HG02588 (cell line): Measurements from ENCODE around the gene COL11A1.
"Not testable (repeated sequence)": the region's sequence is repeated elsewhere in the genome, so short reads cannot be mapped to it uniquely, and the experiment has no call there.

Source experiments
- ATAC-seq: cut with Tn5 transposase; IDR thresholded peaks from one replicate; pipeline ENCODE4 v1.9.1; 2021; ENCODE audit warnings: mild to moderate bottlenecking, moderate library complexity; ENCODE audit not compliant: unreplicated experiment

Gene COL11A1

DNA sequence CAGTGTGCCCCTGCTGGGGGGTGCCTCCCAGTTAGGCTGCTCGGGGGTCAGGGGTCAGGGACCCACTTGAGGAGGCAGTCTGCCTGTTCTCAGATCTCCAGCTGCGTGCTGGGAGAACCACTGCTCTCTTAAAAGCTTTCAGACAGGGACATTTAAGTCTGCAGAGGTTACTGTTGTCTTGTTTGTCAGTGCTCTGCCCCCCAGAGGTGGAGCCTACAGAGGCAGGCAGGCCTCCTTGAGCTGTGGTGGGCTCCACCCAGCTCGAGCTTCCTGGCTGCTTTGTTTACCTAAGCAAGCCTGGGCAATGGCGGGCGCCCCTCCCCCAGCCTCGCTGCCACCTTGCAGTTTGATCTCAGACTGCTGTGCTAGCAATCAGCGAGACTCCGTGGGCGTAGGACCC, 175.0 kb downstream of the COL11A1 start:
- not testable (repeated sequence) for ATAC-seq

DNA sequence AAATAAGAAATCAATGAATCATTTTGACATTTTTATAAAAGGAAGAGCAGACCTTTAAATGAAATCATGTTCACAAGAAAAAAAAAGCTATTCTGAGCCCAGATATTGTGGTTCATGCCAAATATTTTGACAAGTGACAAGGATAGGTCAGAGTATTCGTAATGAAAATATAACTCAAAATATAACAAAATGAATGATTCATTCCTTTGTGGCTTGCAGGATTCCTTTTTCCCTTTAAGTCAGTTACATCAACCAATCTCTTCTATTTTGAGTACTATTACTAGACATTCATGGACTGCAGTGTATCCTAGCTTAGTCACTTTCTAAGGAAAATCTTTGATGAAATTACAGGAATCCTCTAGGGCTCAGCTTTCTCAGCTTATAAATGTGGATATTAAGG, 188.7 kb downstream of the COL11A1 start:
- ATAC-seq, result no peak

DNA sequence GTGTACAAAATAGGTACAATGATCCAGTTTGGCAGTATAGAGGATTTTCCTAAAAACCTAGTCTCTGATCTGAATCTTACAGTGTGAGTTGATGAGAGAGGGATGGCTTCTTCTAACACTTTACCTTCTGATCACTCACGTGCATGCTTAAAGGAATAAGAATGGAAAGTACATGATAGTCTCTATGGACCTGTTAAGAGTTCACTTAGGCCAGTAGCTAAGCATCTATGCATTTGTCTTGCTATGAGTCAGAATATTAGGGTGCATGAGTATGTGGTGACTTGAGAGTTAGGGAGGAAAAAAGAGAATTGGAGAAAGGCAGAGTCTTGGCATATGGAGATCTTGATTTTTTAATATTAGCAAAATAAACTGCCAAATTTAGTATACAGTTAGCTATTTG, 206.3 kb downstream of the COL11A1 start:
- no peak for ATAC-seq

DNA sequence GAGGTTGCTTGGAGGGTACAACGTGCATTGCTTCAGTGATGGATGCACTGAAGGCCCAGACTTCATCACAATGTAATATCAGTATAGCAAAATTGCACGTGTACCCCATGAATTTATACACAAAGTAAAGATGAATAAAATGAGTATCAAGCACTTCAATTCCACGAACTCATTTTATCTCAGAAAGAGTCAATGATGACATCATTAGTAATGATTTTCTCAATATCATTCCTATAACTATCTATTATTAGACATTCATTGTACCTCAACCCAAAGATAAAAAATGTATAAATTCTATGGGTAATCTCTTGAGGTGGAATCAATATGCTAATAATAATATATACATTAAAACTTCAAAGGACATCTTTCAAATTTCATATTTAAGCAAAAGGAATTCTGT, 208.4 kb downstream of the COL11A1 start:
- ATAC-seq, result no peak

DNA sequence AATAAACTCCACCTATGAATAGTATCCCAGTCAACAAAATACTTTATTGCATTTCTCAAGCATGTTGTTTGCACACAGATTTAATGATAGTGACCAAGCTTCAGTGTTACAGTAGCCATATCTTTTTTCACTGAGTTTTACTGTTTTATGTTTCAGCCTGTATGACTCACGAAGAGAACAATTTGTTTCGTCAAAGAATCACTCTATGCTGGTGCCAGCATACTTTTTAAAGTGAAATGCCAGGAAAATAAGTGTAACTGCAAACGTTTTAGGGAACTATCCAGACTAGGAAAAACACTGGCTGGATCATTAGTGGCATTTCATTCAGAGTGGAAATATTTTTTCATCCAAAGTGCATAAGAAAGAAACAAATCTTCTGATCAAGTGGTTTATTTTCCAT, 210.8 kb downstream of the COL11A1 start:
- ATAC-seq, result no peak

DNA sequence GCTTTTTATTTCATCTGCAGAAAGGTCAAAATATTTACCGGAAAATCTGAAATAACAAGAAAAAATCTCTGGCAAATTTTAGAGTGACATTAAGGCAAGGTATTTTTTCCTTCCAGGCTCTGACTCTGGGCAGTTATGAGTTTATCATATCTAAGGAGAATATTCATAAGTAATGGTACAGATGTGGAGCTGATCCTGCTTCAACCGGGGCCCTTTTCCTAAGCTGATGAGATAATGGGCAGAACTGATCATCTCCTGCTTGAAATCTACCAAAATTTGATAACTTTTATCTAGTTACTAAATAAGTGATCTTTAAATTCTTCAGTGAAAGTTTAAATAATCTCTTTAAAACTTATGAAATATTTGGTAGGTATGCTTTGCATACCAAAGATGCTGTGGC, 211.6 kb downstream of the COL11A1 start:
- ATAC-seq, result no peak

DNA sequence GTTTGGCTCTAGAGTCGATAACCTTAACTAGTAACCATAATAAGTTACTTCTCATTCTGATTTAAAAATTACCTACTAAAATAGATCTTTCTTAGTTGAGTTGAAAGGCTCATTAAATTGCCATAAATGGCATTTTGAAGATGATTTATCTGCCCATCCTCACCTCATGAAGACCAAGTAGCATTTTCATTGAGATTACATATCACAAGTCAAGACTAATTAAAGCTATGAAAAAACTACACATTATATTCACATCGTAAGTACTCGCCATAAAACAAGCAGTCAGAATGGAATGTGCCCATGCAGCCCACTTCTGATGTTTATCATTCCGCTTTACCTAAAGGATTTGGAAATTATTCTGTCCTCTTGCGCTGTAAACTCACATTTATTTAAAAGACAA, 212.0 kb downstream of the COL11A1 start:
- ATAC-seq, result no peak

DNA sequence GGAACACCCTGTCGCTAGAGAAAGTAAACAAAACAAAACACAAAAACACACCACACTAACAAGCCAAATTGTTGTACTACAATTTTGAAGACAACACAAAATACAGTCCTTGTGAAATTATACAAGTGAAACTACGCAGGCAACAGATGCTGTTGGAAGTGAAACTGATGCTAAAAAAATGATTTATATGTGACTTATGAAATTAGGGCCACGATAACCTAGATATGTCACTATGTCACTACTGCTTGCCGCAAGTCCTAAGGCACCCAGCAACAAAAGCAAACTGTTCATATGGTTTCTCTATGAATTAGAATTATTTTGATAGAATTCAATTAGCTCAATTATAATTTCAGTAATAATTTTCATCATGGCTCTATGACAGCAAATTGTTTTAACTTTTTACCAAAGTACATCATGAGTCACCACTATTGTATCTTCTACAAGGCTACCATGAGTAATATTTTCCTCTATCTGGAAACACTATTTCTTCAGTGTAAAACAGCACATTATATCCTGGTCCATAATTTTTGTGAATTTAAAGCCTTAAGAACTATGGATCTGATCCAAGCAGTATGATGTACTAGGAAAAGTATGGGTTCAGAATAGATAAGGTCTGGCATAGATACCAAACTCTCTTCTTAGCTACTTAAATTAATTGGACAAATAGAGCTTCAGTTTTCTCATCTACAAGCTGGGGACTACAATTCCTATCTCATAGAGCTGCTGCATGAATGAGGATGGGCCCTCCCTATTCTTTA, 216.3 kb downstream of the COL11A1 start:
- no peak for ATAC-seq

DNA sequence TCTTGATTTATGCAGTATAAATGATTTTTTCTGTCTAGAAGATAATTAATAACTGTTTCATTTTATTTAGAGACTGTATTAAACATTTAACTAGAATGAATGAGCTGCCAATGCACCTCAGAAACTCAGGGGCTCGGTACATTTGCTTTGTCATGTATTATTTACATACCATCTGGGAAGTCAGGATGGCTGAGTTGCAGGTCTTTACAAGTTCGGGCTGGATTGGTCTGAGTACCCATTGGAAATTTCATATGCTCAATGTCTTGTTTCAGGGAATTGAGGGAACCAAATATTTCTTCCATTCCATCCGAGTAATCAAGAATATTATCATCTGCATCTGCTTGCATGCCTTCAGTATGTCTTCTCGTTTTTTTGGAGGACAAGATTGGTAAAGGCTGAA, 221.7 kb downstream of the COL11A1 start:
- no peak for ATAC-seq

DNA sequence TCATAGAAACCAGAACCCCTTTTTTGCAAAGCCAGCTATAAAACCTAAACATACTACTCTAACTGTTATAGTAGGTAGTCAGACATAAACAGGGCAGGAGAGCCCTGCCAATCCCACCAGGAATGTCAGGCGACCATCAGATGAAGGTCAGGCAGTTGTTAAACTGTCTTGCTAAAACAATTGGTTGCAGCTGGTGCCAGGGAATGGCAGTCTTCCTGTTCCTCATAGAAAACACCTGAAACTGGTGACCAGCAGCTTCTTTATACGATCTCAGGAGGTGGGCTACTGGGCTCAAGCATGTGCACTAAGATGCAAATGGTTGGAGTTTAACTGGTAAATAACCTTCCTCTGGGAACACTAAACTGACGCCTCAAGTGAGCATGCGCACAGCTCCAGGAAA, 224.1 kb downstream of the COL11A1 start:
- no peak for ATAC-seq

DNA sequence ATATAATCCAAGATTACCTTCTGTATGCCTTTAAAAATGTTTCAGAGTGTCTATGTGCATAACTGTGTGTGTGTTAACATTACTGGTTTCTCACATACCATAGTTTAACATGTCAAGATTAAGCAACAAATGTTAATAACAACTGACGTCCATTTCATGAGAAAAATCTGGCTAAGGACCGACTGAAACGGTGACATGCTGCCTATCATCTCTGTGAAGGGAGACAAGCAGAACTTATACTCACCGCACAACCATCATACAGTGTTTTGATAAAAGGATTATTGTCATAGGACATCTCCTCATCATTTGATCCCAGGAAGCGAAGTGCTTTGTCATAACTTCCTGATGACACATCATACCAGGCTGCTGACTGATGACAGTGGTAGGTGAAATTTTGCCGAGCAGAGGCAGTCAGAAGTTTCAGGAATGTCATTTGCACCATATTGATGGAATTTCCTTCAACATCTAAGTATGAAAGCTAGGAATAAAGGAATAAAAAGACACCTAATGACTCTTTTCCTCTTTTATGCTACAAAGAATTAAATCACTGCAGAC, 228.8 kb downstream of the COL11A1 start:
- no peak for ATAC-seq

DNA sequence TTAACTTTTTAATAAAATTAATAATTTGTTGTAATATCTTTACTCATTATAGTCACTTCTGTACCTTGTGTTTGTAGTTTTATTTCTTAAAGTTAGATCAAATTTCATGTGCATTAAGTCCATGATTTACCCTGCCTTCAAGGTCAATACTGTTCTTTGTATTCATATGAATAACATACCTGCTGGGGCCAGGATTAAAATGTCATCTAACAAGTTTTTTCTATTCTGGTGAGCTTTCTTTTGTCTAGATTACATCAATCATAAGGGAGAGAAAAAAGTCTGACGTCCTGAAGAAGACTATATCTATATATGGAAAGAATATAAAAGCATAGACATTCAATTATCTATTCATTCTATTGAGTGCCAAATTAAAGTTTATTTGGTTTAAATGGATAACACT, 232.6 kb downstream of the COL11A1 start:
- no peak for ATAC-seq

DNA sequence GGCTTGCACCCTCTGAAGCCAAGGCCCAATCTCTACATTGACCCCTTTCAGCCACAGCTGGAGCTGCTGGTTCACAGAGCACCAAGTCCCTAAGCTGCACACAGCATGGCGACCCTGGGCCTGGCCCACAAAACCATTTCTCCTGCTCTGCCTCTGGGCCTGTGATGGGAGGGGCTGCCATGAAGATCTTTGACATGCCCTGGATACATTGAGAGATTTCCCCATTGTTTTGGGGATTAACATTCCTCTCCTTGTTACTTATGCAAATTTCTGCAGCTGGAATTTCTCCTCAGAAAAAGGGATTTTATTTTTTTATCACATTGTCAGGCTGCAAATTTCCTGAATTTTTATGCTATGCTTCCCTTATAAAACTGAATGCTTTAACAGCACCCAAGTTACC, 235.8 kb downstream of the COL11A1 start:
- ATAC-seq, result no peak

DNA sequence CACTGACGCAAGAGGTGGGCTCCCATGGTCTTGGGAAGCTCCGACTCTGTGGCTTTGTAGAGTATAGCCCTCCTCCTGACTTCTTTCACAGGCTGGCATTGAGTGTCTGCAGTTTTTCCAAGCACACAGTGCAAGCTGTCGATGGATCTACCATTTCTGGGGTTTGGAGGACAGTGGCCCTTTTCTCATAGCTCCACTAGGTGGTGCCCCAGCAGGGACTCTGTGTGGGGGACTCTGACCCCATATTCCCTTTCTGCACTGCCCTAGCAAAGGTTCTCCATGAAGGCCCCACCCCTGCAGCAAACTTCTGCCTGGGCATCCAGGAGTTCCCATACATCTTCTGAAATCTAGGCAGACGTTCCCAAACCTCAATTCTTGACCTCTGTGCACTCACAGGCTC, 236.2 kb downstream of the COL11A1 start:
- no peak for ATAC-seq

DNA sequence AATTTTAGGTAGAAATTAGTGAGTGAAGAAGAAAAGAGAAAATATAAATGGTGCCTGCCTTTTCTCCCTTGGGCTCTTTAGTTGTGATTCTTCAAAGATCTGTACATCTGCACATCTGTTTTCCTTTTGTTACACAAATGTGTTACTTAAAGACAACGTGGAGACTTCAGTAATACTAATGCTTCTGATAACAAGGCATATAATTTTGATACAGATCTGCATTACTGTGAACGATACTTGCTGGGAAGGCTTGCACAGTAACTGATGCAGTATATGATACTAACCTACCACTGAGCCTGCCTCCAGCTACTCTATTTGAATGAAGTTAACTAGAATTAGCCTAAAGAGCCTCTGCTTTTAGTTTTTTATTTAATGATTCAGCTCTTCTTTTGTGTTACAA, 244.6 kb downstream of the COL11A1 start:
- ATAC-seq, result no peak

DNA sequence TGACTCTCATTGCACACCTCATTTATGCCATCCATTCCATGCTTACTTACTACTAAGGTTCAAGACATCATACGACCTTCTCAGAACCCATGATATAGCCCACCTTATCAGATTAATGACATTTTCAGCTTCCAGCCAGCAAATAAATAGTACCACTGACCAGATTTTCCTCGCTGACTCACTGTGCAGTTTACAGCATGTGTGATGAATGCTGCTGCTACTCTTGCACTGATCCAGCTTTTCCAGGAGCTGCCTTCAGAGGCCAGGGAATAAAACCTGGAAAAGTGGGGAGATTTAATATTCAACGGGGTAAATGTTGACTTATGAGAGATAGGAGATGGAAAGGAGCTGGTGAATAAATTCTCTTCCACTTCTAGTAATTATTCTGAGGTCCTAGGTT, 247.1 kb downstream of the COL11A1 start:
- ATAC-seq, result no peak

DNA sequence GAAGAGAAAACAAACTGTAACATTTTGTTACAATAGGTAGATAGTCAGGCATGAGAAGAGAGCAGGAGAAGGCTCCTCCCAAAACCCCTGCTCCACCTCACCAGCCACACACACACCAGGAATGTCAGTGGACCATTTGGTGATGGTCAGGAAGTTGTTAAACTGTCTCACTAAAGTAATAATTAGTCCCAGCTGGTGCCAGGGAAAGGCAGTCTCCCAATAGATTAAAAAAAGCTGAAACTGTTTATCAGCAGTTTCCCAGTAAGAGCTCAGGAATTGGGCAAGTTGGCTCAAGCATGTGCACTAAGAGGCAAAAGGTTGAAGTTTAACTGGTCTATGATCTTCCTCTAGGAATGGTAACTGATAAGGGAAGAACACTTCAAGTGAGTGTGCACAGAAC, 249.6 kb downstream of the COL11A1 start:
- ATAC-seq, result no peak

DNA sequence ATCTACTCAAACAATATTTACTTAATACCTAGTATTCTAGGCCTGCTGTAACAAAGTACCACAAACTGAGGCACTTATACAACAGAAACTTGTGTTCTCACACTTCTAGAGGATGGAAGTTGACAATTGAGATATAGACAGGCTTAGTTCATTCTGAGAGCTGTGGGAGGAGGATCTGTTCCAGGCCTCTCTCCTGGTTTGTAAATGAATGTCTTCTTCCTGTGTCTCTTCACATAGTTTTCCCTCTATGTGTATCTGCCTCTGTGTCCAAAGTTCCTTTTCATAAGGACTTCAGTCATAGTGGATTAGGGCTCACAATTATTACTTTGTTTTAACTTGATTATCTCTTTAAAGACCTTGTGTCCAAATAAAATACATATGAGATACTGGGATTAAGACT, 251.1 kb downstream of the COL11A1 start:
- no peak for ATAC-seq

DNA sequence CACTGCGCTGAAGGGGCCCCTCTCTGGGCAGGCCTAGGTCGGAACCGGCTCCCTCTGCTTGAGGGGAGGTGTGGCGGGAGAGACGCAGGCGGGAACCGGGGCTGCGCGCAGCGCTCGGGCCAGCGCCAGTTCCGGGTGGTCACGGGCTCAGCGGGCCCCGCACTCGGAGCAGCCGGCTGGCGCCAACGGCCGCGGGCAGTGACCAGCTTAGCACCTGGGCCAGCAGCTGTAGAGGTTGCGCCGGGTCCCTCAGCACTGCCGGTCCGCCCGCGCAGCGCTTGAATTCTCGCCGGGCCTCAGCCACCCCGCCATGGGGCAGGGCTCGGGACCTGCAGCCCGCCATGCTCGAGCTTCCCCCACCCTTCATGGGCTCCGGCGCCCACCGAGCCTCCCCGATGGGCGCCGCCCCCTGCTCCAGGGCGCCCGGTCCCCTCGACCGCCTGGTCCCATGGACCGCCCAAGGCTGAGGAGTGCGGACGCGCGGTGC, 254.6 kb downstream of the COL11A1 start:
- ATAC-seq, result no peak

DNA sequence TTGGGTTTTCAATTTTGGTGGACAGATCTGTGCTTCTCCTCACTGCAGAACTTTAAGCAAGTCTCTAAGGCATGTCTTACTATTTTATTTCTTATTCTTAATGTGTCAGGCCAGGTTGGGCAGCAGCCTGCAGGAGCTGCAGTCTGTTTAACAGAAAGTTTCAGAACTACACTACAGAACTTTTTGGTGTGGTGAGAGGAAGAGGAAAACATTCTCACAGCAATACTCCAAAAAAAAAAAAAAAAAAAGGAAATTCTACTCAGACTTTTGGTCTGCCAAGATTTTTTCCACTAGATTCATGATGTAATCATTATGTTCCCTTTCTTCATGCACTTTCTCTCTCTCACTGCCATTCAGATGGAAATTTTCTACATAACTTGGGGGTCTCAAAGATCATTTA, 255.2 kb downstream of the COL11A1 start:
- no peak for ATAC-seq

DNA sequence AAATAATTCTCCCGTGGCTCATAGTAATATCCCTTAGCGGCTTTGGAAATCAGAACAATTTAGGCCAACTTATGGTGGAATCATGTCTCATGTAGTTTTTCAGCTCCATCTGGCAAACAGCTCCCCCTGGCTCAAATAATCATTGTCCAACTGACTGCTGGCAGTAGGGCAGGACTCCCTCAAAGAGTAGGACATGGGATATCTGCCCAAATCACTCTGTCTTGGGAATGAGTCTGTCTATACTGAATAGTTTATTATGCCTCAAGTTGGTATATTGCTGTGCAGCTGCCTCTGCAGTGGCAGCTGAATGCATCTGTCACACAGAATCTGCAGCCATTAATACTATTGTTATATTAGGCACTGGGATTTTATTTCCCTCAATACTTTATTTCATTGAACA, 255.7 kb downstream of the COL11A1 start:
- no peak for ATAC-seq

DNA sequence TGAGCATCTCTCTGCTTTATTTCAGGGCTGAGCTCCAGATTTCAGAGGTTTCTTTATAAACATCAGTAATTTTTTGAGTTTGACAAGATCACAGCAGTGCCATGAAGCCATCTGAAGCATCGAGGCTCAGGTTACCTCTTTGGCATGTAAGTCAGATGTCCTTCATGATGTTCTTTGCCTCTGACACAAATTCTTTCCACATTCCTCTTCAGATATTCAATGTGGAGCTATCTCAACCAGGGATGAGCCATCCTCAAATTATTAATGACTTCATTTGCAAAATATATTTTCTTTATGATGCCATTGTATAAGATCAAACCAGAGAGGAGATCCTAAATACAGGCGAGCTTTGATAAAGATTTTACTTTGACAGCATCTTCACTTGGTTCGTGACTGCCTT, 256.7 kb downstream of the COL11A1 start:
- ATAC-seq, result no peak

DNA sequence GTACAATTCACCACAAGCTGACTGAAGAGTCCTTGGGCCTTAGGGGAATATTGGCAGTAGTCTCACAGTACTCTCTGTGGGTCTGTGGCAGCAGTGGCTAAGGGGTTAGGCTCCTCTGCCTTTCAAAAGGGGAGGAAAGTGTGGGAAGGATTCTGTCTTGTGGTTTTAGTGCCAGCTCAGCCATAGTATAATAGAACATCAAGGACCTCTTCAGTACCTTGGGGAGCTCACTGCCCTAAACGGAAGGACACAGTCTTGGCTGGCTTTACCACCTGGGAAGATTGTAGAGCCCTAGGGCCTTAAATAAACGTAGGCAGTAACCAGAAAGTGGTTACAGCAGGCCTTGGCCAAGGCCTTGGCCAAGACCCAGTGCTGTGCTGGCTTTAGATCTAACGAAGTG, 265.7 kb downstream of the COL11A1 start:
- no peak for ATAC-seq
